ENCODE measurements around the gene ITGAD.

ITGAD gene

DNA sequence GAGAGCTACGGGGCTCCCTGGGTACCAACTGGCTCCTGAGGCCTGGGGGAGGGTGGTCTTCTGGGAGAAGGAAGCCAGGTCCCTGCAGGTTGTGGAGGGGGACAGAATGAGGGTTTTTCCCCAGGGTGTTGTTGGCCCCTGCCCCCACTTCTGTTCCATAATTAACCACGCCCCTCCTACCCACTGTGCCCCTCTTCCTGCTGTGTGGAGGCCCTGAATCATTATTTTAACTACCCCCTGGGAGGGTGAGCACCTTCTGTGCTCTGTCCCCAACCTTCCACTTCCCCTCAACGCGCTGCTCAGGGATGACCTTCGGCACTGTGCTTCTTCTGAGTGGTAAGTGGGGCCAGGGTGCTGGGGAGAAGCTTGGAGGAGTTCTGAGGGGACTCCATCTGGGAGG lies at the start of gene ITGAD:
Gene ITGAD, plus strand, starts transcription at position 280 of the 400 bp plus-strand sequence. Its CDS starts 26 bp downstream, at position 306.
- no peak for DNase-seq (ENCODE audit: low read depth)

DNA sequence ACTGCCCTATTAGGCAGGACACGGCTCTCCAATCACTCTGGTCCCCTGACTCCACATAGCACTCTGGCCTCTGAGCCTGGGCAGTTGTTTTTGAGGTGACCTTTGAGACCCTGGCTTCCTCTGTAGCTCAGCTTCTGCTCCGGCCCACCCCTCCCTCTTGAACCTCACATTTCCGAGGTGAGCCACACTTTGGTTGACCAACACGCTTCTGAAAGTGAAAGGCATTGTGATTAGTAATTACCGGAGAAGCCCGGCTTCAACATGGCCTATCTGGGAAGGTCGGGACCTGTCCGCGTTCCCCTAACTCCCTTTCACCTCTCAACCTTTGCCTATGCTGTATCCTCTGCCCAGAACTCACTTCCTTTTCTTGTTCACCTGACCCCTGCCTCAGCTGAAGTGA lies 48.4 kb upstream of the ITGAD start:
- no peak for DNase-seq (ENCODE audit: low read depth)

DNA sequence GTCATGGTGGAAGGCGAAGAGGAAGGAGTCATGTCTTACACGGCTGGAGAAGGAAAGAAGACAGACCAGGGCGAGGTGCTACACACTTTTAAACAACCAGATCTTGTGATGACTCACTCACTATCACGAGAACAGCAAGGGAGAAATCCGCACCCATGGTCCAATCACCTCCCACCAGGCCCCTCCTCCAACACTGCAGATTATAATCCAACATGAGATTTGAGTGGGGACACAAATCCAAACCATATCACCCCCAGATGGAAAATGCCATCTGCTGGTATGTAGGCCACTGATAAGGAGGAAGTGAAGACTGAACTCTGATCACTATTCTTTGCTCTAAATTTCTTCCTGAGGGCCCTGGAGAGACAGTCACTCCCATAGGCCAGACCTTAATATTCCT lies 45.7 kb upstream of the ITGAD start:
- no peak for DNase-seq (ENCODE audit: low read depth)

DNA sequence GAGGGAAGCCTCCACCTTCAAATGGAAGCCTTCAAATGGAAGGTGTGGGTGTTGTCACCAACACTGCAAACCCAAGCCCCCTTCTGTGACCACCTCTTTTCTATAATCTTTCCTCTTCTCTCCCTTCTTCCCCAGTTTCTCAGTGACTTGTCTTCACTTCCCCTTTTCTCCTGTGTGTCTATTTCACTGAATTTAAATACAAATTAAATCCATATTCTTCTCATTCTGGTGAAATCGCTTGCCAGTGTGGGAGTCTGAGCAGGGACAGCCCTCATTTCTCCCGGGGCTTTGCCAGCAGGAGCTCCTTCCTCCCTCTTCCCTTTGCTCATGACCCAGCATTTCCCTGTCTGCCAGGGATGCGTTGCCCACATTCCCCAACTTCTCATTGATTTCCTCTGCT lies 44.6 kb upstream of the ITGAD start:
- DNase-seq (ENCODE audit: low read depth) = no peak

DNA sequence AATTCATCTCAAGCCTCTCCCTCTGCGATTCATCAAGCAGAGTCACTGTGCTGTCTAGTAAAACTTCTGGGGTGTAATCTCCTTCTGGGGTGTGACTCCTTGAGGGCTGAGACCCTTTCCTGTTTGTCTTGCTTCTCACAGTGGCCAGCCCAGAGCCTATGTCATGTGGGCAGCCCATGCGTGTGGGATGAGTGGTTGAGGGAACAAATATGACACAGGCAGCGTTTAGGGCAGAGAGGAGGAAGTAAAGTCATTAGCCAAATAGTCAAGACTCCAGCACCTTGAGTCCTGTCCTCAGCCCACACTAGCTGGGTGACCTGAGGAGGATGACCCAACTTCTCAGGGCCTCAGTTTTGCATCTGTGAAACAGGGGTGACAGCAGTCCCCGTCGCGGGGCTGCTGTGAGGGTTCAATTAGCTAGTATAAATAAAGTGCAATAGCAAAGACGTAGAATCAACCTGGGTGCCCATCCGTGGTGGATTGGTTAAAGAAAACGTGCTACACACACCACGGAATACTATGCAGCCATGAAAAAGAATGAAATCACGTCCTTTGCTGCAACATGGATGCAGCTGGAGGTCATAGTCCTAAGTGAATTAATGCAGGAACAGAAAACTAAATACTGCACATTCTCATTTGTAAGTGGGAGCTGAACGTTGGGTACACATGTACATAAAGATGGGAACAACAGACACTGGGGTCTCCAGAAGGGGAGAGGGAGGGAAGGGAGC lies 42.7 kb upstream of the ITGAD start:
- DNase-seq (ENCODE audit: low read depth) = no peak

DNA sequence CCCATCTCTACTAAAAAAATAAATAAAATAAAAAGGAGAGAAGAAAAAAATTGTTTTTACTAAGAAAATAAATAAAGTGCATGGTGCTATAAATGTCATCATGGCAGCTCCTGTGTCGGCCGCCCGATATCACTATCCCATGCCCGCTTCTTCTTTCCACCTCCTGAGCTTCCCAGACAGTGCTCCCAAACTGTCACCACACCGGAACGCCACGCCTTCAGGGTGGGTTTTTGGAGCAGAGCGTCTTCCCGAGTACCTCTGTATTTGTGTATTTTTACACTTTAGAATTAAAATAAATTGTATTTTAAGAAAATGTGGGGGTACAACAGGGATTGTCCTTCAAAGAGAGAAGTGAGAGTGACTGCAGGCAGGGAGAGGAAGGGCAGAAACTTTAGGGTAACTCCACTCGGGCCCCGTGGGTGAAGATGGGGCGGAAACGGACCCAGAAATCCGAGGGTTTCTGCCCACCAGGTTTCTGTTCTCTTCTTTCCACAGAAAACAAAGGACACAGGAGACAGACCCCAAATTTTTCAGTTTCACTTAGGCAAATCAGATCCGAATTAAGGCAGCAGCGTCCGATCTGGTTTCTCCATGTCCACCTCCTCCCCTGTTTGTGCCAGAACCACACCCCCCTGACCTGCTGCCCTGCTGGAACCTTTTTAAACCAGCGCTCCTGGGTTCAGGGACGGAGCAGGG lies 41.7 kb upstream of the ITGAD start:
- no peak for DNase-seq (ENCODE audit: low read depth)

DNA sequence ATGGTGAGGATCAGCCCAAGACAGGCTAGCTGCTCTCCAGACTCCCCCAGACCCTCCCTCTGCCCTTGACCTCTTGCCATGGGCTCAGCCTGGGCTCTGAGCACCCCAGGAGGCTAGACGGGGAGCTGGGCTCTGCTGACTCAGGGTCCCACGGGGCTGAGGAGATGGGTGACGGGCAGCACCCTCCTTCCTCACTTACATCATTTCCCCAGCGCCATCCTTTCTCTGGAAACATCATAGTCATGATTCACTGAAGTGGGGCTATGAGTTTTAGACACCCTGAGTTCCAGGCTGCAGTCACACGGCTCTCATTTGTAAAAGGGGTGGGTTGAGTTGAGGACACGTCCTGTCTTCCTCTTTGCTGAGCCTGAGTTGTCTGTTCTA lies 41.2 kb upstream of the ITGAD start:
- no peak for DNase-seq (ENCODE audit: low read depth)

DNA sequence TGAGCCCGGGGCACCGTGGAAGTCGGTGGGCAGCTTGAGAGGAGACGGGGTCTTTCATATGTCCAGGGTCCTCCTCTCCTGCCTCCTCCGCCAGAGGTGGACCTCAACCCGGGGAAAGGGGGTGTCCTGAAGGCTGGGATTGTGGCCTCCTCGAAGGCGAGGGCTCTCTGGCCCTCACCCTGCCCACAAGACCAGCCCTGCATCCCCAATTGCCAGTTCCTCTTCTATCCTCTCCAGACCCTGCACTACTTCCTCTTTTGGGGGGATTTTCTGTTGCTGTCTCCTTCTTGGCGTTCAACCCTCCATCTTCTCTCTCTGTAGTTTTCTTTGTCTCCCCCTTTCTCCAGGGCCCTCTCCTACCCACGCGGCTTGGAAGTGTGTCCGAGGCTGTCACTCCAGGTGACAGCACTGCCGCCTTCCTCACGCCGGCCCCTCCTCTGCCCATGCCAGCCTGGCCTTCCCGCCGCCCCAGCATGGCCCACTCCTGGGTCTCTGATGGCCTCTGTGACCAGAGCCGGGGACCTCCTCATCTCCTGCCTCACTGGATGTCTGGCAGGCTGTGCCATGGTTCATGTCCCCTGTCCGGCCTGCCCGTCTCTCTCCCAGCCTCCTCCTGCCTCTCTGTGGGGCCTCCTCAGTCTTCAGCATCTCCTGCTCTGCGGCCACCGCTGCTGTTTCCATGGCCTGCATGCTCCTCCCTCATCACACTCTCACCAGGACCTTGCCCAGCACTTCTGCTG lies 40.6 kb upstream of the ITGAD start:
- no peak for DNase-seq (ENCODE audit: low read depth)

DNA sequence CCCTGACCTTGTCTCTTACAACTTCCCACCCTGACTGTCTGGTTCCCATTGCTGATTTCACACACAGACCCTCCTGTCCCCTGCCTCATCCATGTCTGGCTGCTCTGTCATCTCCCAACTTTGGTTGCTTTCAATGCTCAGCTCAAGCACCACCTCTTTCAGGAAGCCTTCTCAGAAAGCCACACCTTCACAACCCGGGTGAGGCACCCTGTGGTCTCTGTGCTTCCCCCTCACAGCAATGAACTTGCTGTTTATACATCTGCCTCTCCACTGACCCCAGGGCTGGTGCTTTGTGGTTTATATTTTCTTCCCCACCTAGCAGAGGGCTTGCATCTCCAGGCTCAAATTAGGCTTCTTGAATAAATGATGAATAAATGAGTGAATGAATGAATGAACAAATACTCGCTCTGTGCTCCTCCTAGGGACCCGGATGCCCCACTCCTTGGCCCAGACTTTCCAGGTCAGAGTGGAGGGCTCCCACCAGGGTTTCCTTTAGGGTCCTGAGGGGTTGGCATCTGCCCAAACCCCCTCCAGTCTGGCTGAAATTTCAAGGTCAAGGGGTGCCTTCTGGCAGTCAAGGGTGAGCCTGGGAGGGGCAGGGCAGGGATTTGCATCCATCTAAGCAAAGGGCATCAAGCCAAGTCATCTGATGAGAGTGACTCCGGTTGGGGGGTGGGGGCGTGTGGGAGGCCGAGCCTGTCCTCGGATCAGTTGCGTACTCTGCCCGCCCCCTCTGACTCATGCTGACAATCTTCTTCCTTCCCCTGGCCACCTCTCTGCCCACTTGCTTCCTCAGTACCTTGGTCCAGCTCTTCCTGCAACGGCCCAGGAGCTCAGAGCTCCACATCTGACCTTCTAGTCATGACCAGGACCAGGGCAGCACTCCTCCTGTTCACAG lies 38.5 kb upstream of the ITGAD start, which contains the start of gene ITGAX:
Gene ITGAX, plus strand, starts transcription at position 783 of the 898 bp plus-strand sequence. Its CDS starts 79 bp downstream, at position 862.
- DNase-seq (ENCODE audit: low read depth) = peak; percentile 35

DNA sequence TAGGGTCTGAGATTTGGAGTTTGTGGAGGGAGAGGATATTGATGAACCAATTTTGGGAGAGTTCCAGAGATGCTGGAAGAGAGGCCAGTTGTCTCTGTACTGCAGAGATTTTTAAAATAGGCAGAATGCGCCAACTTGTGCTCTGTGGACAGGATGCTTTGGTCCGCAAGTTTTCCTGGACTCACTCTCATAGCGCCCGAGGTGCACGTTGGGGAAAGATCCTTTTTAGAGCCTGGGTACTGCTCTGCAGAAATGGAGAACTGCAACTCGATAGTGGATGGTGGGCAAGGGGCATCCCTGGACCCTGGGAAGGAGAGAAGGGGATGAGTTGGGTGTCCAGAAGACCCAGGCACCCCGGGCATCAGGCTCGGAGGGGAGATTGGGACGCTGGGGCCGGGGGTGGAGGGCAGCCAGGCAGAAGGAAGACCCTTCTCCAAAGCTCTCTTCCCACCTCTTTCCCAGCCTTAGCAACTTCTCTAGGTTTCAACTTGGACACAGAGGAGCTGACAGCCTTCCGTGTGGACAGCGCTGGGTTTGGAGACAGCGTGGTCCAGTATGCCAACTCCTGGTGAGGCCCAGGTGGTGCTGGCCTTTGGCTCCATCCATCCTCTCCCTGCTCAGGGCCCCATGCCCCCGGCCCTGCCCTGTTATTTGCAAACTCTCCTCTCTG lies 37.6 kb upstream of the ITGAD start:
- no peak for DNase-seq (ENCODE audit: low read depth)

DNA sequence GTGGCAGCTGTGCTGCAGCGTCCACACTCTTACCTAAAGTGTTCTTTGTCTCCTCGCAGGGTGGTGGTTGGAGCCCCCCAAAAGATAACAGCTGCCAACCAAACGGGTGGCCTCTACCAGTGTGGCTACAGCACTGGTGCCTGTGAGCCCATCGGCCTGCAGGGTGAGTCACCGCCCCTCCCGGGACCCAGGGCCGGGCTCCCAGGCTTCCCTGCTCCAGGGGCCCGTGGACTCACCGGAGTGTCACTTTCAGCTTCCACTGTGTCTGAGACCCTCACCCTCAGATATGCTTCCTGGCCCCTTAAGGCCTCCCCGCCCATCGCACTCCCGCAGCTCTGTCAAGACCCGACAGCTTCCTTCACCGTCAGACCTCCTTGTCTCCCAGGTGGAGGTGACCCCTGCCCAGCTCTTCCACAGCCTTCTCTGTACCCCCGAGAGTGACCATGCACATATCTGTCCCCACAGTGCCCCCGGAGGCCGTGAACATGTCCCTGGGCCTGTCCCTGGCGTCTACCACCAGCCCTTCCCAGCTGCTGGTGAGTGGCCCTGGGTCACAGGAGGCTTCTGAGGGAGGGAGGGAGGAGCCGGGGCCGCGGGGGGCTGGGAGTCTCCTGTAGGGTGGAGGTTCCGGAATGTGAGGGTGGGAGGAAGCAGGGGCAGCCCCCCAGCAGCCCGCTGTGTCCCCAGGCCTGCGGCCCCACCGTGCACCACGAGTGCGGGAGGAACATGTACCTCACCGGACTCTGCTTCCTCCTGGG lies 36.4 kb upstream of the ITGAD start:
- no peak for DNase-seq (ENCODE audit: low read depth)

DNA sequence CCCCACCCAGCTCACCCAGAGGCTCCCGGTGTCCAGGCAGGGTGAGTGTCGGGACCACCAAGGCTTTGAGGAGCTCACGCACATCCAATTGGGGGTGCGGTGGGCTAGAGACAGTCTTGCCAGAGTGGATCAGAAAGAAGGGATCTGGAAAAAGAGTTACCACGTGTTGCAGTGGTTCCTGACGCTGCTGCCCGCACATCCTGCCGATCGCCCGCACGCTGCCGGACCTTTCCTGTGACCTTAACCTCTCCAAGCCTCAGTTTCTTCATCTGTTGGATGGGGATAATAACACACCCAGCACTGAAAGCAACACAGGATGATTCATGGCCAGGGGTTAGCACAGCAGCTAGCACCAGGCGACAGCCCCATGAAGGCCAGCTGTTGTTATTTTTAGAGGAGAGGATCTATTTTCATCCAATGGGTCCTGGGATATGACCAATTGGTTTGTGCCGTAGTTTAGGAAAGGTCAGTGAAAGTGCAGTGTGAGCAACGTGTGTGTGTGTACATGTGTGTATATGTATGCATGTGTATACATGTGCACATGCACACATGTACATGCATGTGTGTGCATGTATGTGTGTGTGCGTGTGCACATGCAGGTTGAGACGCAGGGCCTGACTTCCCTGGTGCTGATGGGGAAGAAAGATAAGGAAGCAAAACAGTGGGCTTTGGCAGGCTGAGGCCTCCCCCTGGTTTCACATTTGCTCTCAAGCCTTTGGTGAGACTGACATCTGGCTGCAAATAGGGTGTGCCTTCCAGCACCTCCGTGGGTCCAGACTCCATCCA lies 35.6 kb upstream of the ITGAD start:
- DNase-seq (ENCODE audit: low read depth) = no peak

DNA sequence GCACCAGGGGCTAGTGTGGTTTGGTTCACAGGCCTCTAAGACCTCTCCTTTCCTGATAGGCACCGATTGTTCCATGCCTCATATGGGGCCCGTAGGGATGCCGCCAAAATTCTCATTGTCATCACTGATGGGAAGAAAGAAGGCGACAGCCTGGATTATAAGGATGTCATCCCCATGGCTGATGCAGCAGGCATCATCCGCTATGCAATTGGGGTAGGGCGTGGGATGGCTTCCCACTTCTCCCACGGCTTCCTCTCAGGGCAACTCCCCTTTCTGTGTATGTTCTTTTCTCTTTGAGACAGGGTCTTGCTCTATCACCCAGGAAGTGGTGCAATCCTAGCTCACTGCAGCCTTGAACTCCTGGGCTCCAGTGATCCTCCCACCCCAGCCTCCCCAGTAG lies 32.9 kb upstream of the ITGAD start:
- no peak for DNase-seq (ENCODE audit: low read depth)

DNA sequence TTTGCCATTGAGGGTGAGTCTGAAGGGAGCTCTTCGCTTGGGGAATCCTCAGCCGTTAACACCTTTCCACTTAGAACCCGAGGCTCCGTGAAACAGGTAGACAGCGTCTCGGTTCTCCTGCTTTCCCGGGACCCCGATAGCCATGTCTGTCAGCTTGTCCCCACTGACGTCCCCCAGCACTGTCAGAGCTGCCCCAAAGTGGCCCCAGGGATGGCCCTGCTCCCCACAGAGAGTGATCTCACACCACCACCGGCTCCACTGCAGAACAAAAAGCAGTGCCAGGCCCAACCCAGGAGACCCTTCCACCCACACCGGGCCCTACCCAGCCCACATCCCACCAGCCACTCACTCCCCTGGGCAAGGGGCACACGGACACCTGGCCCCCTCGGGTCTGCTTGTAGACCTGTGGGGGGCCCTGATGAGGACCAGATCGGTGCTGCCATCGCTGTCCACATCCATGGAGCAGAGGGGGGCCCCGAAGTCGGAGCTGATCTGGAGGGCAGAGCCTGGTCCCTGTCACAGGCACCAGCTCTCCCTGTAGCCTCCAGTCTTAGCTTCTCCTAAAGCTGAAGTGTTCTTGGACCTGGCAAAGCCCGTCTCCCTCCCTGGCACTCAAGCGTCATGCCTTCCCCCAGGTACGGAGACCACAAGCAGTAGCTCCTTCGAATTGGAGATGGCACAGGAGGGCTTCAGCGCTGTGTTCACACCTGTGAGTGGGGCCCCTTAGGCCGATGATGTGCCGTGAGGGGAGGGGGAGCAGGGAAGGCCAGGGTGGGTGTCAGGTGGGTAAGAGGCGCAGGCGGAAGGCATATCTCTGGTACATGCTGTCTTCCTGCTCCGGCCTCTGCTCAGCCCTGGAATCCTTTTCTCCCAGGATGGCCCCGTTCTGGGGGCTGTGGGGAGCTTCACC lies 31.7 kb upstream of the ITGAD start:
- DNase-seq (ENCODE audit: low read depth) = no peak

DNA sequence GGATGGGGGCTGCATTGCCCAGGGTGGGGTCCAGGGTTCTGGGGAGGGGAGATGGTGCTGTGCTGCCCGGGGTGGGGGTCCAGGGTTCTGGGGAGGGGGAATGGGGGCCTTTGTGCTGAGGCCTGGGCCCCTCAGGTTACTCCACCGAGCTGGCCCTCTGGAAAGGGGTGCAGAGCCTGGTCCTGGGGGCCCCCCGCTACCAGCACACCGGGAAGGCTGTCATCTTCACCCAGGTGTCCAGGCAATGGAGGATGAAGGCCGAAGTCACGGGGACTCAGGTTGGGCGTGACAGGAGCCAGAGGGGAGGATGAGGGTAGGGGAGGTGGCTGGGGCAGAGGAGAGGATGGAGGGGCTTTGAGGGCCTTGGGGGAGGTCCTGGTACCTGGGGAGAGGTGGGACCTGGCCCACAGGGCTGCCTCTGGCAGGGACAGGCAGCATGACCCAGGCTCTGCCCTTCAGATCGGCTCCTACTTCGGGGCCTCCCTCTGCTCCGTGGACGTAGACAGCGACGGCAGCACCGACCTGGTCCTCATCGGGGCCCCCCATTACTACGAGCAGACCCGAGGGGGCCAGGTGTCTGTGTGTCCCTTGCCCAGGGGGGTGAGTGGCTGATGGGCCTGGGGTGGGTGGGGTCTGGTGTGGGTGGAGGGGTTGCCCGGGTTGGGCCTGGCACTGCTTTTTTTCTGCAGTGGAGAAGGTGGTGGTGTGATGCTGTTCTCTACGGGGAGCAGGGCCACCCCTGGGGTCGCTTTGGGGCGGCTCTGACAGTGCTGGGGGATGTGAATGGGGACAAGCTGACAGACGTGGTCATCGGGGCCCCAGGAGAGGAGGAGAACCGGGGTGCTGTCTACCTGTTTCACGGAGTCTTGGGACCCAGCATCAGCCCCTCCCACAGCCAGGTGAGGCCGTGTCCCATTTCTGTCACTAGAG lies 30.4 kb upstream of the ITGAD start:
- no peak for DNase-seq (ENCODE audit: low read depth)

DNA sequence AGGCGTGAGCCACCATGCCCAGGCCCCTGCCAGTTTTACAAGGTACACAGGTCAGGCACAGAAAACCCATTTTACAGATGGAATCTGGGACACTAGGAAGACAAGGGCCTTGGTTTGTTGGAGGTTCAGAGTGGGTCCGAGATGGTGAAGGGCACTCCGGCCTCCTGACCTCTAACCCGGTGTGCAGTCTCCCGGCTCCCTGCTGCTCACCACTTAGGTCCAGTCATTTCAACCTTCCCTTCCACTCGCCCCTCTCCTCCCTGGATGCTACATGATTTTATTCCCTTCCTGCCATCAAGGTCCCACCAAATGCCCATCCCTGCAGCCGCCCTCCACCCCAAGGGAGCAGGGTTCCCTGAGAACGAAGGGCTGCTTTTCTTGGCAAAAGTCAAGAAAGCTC lies 29.4 kb upstream of the ITGAD start:
- DNase-seq (ENCODE audit: low read depth) = no peak

DNA sequence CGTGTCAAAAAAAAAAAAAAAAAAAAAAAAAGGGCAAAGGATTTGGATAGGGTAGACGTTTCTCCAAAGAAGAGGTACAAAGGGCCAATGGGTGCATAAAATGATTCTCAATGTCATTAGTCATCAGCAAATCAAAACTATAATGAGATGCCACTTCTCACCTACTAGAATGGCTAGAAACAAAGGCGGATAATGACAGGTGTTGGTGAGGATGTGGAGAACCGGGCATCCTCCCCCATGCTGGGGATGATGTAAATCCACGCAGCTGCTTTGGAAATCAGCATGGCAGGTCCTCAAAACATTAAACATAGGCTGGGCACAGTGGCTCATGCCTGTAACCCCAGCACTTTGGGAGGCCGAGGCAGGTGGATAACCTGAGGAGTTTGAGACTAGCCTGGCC lies 28.7 kb upstream of the ITGAD start:
- DNase-seq (ENCODE audit: low read depth) = no peak

Measured in stimulated activated CD8-positive, alpha-beta memory T cell treated with anti-CD3 and anti-CD28 coated beads, Interleukin-12 subunit alpha, Interleukin-12 subunit beta, amount 100 ng/mL, for 1 hour (primary cell).